GM12872 (cell line): ENCODE results near the gene DISC1.

Experiments
- TF ChIP-seq, protein P1 (sequence below): IDR thresholded peaks from 3 replicates; pipeline ENCODE4 v1.5.1; 2011; ENCODE audit warnings: low read depth, mild to moderate bottlenecking, low read length, moderate library complexity; ENCODE audit not compliant: insufficient read depth

DISC1 gene

DNA sequence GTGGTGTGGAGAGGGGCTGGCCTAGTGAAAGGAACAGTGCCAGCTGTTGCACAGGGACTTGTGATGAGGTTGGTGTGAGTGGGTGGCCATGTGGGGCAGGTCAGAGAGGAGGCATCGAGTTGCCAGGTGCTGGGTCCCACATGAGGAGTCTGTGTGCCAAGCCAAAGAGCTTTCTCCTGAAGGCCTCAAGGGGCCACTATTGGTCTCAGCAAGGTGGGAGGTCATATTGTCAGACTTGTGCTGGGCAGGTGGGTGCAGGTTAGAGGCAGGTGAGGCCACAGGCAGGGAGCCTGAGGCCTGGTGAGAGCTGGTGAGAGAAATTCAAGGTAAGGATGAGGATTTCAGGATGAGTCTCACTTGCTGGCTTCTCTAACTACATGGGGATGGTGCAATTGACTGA, 256.8 kb downstream of the DISC1 start:
- TF ChIP-seq, protein P1, sequence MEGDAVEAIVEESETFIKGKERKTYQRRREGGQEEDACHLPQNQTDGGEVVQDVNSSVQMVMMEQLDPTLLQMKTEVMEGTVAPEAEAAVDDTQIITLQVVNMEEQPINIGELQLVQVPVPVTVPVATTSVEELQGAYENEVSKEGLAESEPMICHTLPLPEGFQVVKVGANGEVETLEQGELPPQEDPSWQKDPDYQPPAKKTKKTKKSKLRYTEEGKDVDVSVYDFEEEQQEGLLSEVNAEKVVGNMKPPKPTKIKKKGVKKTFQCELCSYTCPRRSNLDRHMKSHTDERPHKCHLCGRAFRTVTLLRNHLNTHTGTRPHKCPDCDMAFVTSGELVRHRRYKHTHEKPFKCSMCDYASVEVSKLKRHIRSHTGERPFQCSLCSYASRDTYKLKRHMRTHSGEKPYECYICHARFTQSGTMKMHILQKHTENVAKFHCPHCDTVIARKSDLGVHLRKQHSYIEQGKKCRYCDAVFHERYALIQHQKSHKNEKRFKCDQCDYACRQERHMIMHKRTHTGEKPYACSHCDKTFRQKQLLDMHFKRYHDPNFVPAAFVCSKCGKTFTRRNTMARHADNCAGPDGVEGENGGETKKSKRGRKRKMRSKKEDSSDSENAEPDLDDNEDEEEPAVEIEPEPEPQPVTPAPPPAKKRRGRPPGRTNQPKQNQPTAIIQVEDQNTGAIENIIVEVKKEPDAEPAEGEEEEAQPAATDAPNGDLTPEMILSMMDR: no peak

DNA sequence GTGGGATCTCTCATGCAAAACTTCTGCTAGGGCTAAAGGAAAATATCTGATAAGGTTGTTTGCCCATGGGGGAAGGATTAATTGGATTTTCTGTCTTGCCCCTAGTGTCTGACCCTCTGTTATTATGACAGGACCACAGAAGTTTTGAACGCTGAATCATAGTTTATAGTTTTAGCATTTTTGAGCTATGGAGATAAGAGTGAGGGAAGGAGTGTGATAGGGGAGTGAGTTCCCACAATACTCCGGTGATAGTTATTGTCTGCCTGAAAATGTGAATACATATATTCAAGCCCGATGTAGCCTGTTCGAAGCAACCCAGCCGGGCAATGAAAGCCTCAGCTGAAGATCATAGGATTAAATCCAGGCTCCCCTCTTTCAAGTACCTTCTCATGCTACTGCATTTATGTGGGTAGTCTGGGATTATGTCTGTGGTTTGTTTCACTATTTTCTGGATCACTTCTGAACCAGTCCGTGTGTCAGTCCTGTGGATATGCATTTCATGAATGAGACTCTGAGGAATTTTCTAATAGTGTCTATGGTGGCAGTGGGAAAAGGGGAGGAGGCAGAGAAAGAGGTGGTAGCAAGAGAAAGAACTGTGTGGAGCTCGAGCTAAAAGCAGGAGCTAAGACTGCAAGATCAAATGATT, 258.7 kb downstream of the DISC1 start:
- TF ChIP-seq, protein P1: no peak

GRCh38 chr1:231887166-231887565, 260.6 kb downstream of the DISC1 start:
- TF ChIP-seq, protein P1: no peak

- TF ChIP-seq, protein P1: no peak
Observed at GRCh38 chr1:231887866-231888265, 261.3 kb downstream of the DISC1 start.

GRCh38 chr1:231890791-231891190, 264.2 kb downstream of the DISC1 start:
- TF ChIP-seq, protein P1: no peak

GRCh38 chr1:231893400-231894102, 267.0 kb downstream of the DISC1 start:
- TF ChIP-seq, protein P1: no peak

DNA sequence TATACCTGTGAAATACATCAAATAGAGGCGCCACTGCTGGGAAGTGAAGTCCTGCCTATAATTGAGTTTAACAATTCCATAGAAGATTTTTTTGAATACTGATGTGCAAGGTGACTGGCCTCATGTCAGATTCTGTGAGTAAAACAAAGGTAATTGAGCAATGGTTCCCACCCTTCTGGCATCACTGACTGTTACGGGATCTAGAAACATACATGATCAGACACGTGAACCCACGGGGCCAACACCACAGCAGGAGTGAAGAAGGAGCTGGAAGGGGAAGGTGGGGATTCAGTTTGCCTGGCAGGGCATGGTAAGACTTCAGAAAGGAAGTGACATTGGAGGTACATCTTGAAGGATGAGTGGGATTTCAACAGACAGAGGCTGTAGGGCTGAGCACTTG, 270.2 kb downstream of the DISC1 start:
- TF ChIP-seq, protein P1: no peak
